AG10803 (cell line): ENCODE results near the gene PSME3IP1.

Source experiments
- DNase-seq: peaks from one replicate; pipeline ENCODE4 v3.0.0; 2010; ENCODE audit warnings: low read depth
- H3K4me3 ChIP-seq: 2 replicates; pipeline ENCODE4 v1.5.1; 2011; ENCODE audit warnings: mild to moderate bottlenecking, low read length, control low read depth
- CTCF ChIP-seq: conservative IDR thresholded peaks from 2 replicates; pipeline ENCODE4 v1.5.1; 2011; ENCODE audit warnings: mild to moderate bottlenecking, low read length, control low read depth, inconsistent platforms

Gene PSME3IP1

GRCh38 chr16:57134982-57135381 is 50.9 kb downstream of the PSME3IP1 start:
- H3K4me3 ChIP-seq = no peak overlapping the region
- no peak for DNase-seq
- no peak for TF ChIP-seq CTCF

- no peak for DNase-seq
- no peak overlapping the region for H3K4me3 ChIP-seq
Measured at GRCh38 chr16:57133886-57134285, 52.0 kb downstream of the PSME3IP1 start.

GRCh38 chr16:57133031-57133430 is 52.8 kb downstream of the PSME3IP1 start:
- H3K4me3 ChIP-seq = no peak overlapping the region
- TF ChIP-seq CTCF = no peak
- DNase-seq = no peak

More at GRCh38 chr16:57133886-57134285, 52.0 kb downstream of the PSME3IP1 start:
- no peak for TF ChIP-seq CTCF

GRCh38 chr16:57132470-57132869 is 53.4 kb downstream of the PSME3IP1 start:
- no peak for DNase-seq
- H3K4me3 ChIP-seq = no peak overlapping the region
- TF ChIP-seq CTCF = no peak

GRCh38 chr16:57131351-57131970 is 54.4 kb downstream of the PSME3IP1 start:
- no peak overlapping the region for H3K4me3 ChIP-seq
- no peak for TF ChIP-seq CTCF
- no peak for DNase-seq

GRCh38 chr16:57130950-57131321 is 54.9 kb downstream of the PSME3IP1 start:
- H3K4me3 ChIP-seq = no peak overlapping the region
- no peak for TF ChIP-seq CTCF
- no peak for DNase-seq

- no peak overlapping the region for H3K4me3 ChIP-seq
- no peak for TF ChIP-seq CTCF
- DNase-seq = no peak
Measured at GRCh38 chr16:57128771-57129389, 57.0 kb downstream of the PSME3IP1 start.
